Activated CD8-positive, alpha-beta memory T cell treated with anti-CD3 and anti-CD28 coated beads for 36 hours (primary cell): ENCODE results near the gene MAF. TPM values are rescaled to one million over a fixed set of nuclear protein-coding genes. Genes with fewer than 3 reads are reported as not detected.

Experiments used
- CTCF ChIA-PET: fragments of 350-600 bp; sonication (Branson Sonifier 250); formaldehyde crosslinking; loops from one replicate; lab custom pipeline; 2021; ENCODE audit warnings: antibody characterized with exemption; lab: Charles Lee
- POLR2A ChIA-PET: fragments of 350-600 bp; sonication (Branson Sonifier 250); formaldehyde crosslinking; loops from one replicate; lab custom pipeline; 2021; ENCODE audit warnings: antibody characterized with exemption; lab: Charles Lee
- total RNA-seq, 2 experiments: library from RNA; stranded (reverse); gene quantifications; one replicate each; pipeline ENCODE4 v1.2.3, GENCODE V29; 2021

The MAF gene
- total RNA-seq, 2 experiments from 2014 or later: 47.0 to 51.6 TPM

GRCh38 chr16:79598063-79598347 lies 2.5 kb downstream of the MAF start:
- POLR2A ChIA-PET: interaction anchor here (0.5 to 1.3 kb wide), 8 partner anchors 8 to 831 kb away, joined by 3 to 10 read pairs (median 4); no protein-coding TSS in a partner anchor
- CTCF ChIA-PET: interaction anchor here (0.6 to 1.1 kb wide), 3 partner anchors 119 to 875 kb away, joined by 3 to 4 read pairs (median 3); no protein-coding TSS in a partner anchor

GRCh38 chr16:79597277-79598062 lies 3.1 kb downstream of the MAF start:
- CTCF ChIA-PET: interaction anchor here (0.6 to 0.9 kb wide), 2 partner anchors 119 to 875 kb away, joined by 3 read pairs; no protein-coding TSS in a partner anchor
- POLR2A ChIA-PET: interaction anchor here (0.6 to 1.3 kb wide), 5 partner anchors 171 to 831 kb away, joined by 3 to 10 read pairs (median 3); no protein-coding TSS in a partner anchor

GRCh38 chr16:79595931-79596450 lies 4.5 kb downstream of the MAF start:
- POLR2A ChIA-PET: no interaction called here

GRCh38 chr16:79595231-79595641 lies 5.3 kb downstream of the MAF start:
- POLR2A ChIA-PET: no interaction called here
- CTCF ChIA-PET: no interaction called here

More at GRCh38 chr16:79595931-79596450, 4.5 kb downstream of the MAF start:
- CTCF ChIA-PET: no interaction called here

- ChIA-PET POLR2A (no interaction called here), CTCF (no interaction called here)
Observed at GRCh38 chr16:79593754-79594153, 6.8 kb downstream of the MAF start.

GRCh38 chr16:79593074-79593531 lies 7.4 kb downstream of the MAF start:
- CTCF ChIA-PET: no interaction called here
- POLR2A ChIA-PET: no interaction called here

- ChIA-PET POLR2A (no interaction called here), CTCF (no interaction called here)
Observed at GRCh38 chr16:79592186-79592585, 8.4 kb downstream of the MAF start.

GRCh38 chr16:79589601-79590102 lies 10.9 kb downstream of the MAF start:
- POLR2A ChIA-PET: interaction anchor here (2.2 kb wide), 1 partner anchor 11 kb away, joined by 9 read pairs; the partner anchor contains the start of gene MAF

GRCh38 chr16:79587897-79588296 lies 12.6 kb downstream of the MAF start:
- ChIA-PET POLR2A (interaction anchor here (0.7 kb wide), 1 partner anchor 82 kb away, joined by 11 read pairs; no protein-coding TSS in a partner anchor), CTCF (no interaction called here)

More at GRCh38 chr16:79589601-79590102, 10.9 kb downstream of the MAF start:
- CTCF ChIA-PET: no interaction called here

GRCh38 chr16:79587296-79587695 lies 13.2 kb downstream of the MAF start:
- ChIA-PET CTCF (no interaction called here), POLR2A (no interaction called here)

GRCh38 chr16:79582789-79583188 lies 17.7 kb downstream of the MAF start:
- ChIA-PET POLR2A (no interaction called here), CTCF (no interaction called here)

- CTCF ChIA-PET: no interaction called here
- POLR2A ChIA-PET: no interaction called here
Observed at GRCh38 chr16:79580453-79581191, 19.9 kb downstream of the MAF start.

GRCh38 chr16:79576602-79577001 lies 23.9 kb downstream of the MAF start:
- CTCF ChIA-PET: no interaction called here

GRCh38 chr16:79573884-79574283 lies 26.7 kb downstream of the MAF start:
- ChIA-PET POLR2A (no interaction called here), CTCF (no interaction called here)

More at GRCh38 chr16:79576602-79577001, 23.9 kb downstream of the MAF start:
- POLR2A ChIA-PET: interaction anchor here (0.7 kb wide), 1 partner anchor 651 kb away, joined by 16 read pairs; no protein-coding TSS in a partner anchor

GRCh38 chr16:79573071-79573470 lies 27.5 kb downstream of the MAF start:
- ChIA-PET POLR2A (no interaction called here), CTCF (no interaction called here)

GRCh38 chr16:79571903-79572535 lies 28.5 kb downstream of the MAF start:
- ChIA-PET CTCF (no interaction called here), POLR2A (no interaction called here)

- ChIA-PET POLR2A (no interaction called here), CTCF (interaction anchor here (0.7 kb wide), 1 partner anchor 26 kb away, joined by 3 read pairs; no protein-coding TSS in a partner anchor)
Observed at GRCh38 chr16:79571065-79571902, 29.3 kb downstream of the MAF start.

GRCh38 chr16:79564671-79565107 lies 35.8 kb downstream of the MAF start:
- CTCF ChIA-PET: no interaction called here
- POLR2A ChIA-PET: no interaction called here
